ENCODE data around the gene ENOX1.

The ENOX1 gene

GRCh38 chr13:43546251-43546650 lies 240.5 kb downstream of the ENOX1 start:
- peak; percentile 54; the same call in 2 of the 3 replicates for ATAC-seq (ENCODE audit: insufficient read depth, low read depth)
- H3K27ac ChIP-seq (ENCODE audit: low read length) = no peak overlapping the region
- H3K4me2 ChIP-seq (ENCODE audit: insufficient read depth, low read length) = no peak overlapping the region
- H3K9me3 ChIP-seq (ENCODE audit: insufficient read depth, low read length, severe bottlenecking) = no peaks in the 10 kb centered on the region
- no peak overlapping the region for H3K4me3 ChIP-seq (ENCODE audit: low read depth in 1 of 2, low read length in 2 of 2)
- H3K36me3 ChIP-seq (ENCODE audit: insufficient read depth, low read length) = no peaks in the 10 kb centered on the region
- DNase-seq = peak; percentile 5
- peaks cover 7% of the 10 kb centered on the region for H3K27me3 ChIP-seq (ENCODE audit: insufficient read depth, low read length, poor library complexity)
- no peak overlapping the region for H3K9ac ChIP-seq (ENCODE audit: low read depth, low read length)
- H2AFZ ChIP-seq (ENCODE audit: low read depth, low read length) = no peak overlapping the region
- no peaks in the 10 kb centered on the region for H4K20me1 ChIP-seq (ENCODE audit: insufficient read depth, low read length)
- H3K4me1 ChIP-seq (ENCODE audit: insufficient read depth, low read length) = no peaks in the 10 kb centered on the region
- TF ChIP-seq CTCF (IDR thresholded peaks at IDR 0.05; ENCODE audit: borderline replicate concordance, extremely low read depth, low read length, poor library complexity, severe bottlenecking) (no peak), EZH2 (IDR thresholded peaks at IDR 0.05; ENCODE audit: borderline replicate concordance, low read depth, low read length, severe bottlenecking) (no peak)
- no peaks in the 10 kb centered on the region for H3K79me2 ChIP-seq (ENCODE audit: insufficient read depth, low read length)

- Histone ChIP-seq H2AFZ (ENCODE audit: low read depth, low read length) (no peak overlapping the region), H3K4me3 (ENCODE audit: low read depth in 1 of 2, low read length in 2 of 2) (no peak overlapping the region), H3K27ac (ENCODE audit: low read length) (no peak overlapping the region)
Observed at GRCh38 chr13:43545317-43545874, 241.4 kb downstream of the ENOX1 start.

GRCh38 chr13:43544631-43545030 lies 242.1 kb downstream of the ENOX1 start:
- H3K79me2 ChIP-seq (ENCODE audit: insufficient read depth, low read length) = no peaks in the 10 kb centered on the region
- no peak for DNase-seq
- H3K27ac ChIP-seq (ENCODE audit: low read length) = no peak overlapping the region
- no peak overlapping the region for H3K4me2 ChIP-seq (ENCODE audit: insufficient read depth, low read length)
- no peaks in the 10 kb centered on the region for H3K36me3 ChIP-seq (ENCODE audit: insufficient read depth, low read length)
- no peaks in the 10 kb centered on the region for H3K4me1 ChIP-seq (ENCODE audit: insufficient read depth, low read length)
- TF ChIP-seq CTCF (IDR thresholded peaks at IDR 0.05; ENCODE audit: borderline replicate concordance, extremely low read depth, low read length, poor library complexity, severe bottlenecking) (no peak), EZH2 (IDR thresholded peaks at IDR 0.05; ENCODE audit: borderline replicate concordance, low read depth, low read length, severe bottlenecking) (no peak)
- no peak overlapping the region for H3K9ac ChIP-seq (ENCODE audit: low read depth, low read length)
- H3K9me3 ChIP-seq (ENCODE audit: insufficient read depth, low read length, severe bottlenecking) = no peaks in the 10 kb centered on the region
- H4K20me1 ChIP-seq (ENCODE audit: insufficient read depth, low read length) = no peaks in the 10 kb centered on the region
- no peak overlapping the region for H3K4me3 ChIP-seq (ENCODE audit: low read depth in 1 of 2, low read length in 2 of 2)
- no peak for ATAC-seq (ENCODE audit: insufficient read depth, low read depth)
- peaks cover 7% of the 10 kb centered on the region for H3K27me3 ChIP-seq (ENCODE audit: insufficient read depth, low read length, poor library complexity)
- no peak overlapping the region for H2AFZ ChIP-seq (ENCODE audit: low read depth, low read length)

More at GRCh38 chr13:43545317-43545874, 241.4 kb downstream of the ENOX1 start:
- Histone ChIP-seq H4K20me1 (ENCODE audit: insufficient read depth, low read length) (no peaks in the 10 kb centered on the region), H3K79me2 (ENCODE audit: insufficient read depth, low read length) (no peaks in the 10 kb centered on the region), H3K36me3 (ENCODE audit: insufficient read depth, low read length) (no peaks in the 10 kb centered on the region), H3K9ac (ENCODE audit: low read depth, low read length) (no peak overlapping the region), H3K9me3 (ENCODE audit: insufficient read depth, low read length, severe bottlenecking) (no peaks in the 10 kb centered on the region), H3K27me3 (ENCODE audit: insufficient read depth, low read length, poor library complexity) (peaks cover 7% of the 10 kb centered on the region), H3K4me1 (ENCODE audit: insufficient read depth, low read length) (no peaks in the 10 kb centered on the region), H3K4me2 (ENCODE audit: insufficient read depth, low read length) (no peak overlapping the region)
- DNase-seq = no peak
- no peak for ATAC-seq (ENCODE audit: insufficient read depth, low read depth)
- TF ChIP-seq CTCF (IDR thresholded peaks at IDR 0.05; ENCODE audit: borderline replicate concordance, extremely low read depth, low read length, poor library complexity, severe bottlenecking) (no peak), EZH2 (IDR thresholded peaks at IDR 0.05; ENCODE audit: borderline replicate concordance, low read depth, low read length, severe bottlenecking) (no peak)
